HepG2 (cell line): ENCODE results near the gene GMEB2. TPM values are rescaled to one million over a fixed set of nuclear protein-coding genes. Genes with fewer than 3 reads are reported as not detected.

Source experiments
- CBX1 ChIP-seq: IDR thresholded peaks from one replicate; pipeline ENCODE4 v1.6.1; 2016; ENCODE audit warnings: antibody characterized with exemption, low read depth
- DNMT3B ChIP-seq: conservative IDR thresholded peaks from 2 replicates; pipeline ENCODE4 v1.6.1; 2016; ENCODE audit warnings: missing biosample characterization, control low read depth
- PAWR ChIP-seq: sonication (generic); formaldehyde crosslinking; IDR thresholded peaks from 2 replicates; pipeline ENCODE4 v1.4.0; 2020; ENCODE audit warnings: missing genetic modification reagents, mild to moderate bottlenecking, borderline replicate concordance
- TRIM24 ChIP-seq: sonication (generic); formaldehyde crosslinking; IDR thresholded peaks from 2 replicates; pipeline ENCODE4 v1.8.0; 2022; ENCODE audit warnings: mild to moderate bottlenecking, missing genetic modification reagents
- ZC3H13 ChIP-seq: sonication (generic); formaldehyde crosslinking; IDR thresholded peaks from 2 replicates; pipeline ENCODE4 v1.8.1; 2023; ENCODE audit warnings: mild to moderate bottlenecking, missing genetic modification reagents, moderate library complexity
- ZNF350 ChIP-seq: sonication (generic); formaldehyde crosslinking; IDR thresholded peaks from 2 replicates; pipeline ENCODE4 v1.4.0; 2020; ENCODE audit warnings: mild to moderate bottlenecking, low read depth, missing genetic modification reagents, borderline replicate concordance
- ZNF660 ChIP-seq: sonication (generic); formaldehyde crosslinking; IDR thresholded peaks from 2 replicates; pipeline ENCODE4 v1.5.1; 2020; ENCODE audit warnings: mild to moderate bottlenecking, low read depth, missing genetic modification reagents, borderline replicate concordance
- ZSCAN9 ChIP-seq: IDR thresholded peaks from 2 replicates; pipeline ENCODE4 v1.6.1; 2016; ENCODE audit warnings: borderline replicate concordance
- polyA plus RNA-seq, 8 experiments: library from polyadenylated mRNA; depleted of rRNA in 3 of 8; stranded (reverse) in 7 of 8; unstranded in 1 of 8; fragments of >200 nt; fragmentation: Illumina TruSeq in 4 of 8; extraction: Trizol in 4 of 8; gene quantifications; 2 replicates each; pipeline versions ENCODE4 v1.2.1 to v1.2.3, GENCODE V29; 2011 to 2016; ENCODE audit warnings: low read depth in 4 of 8, missing spikeins in 1 of 8, mixed read lengths in 1 of 8; ENCODE audit not compliant: insufficient read depth in 1 of 8
- total RNA-seq, 5 experiments: library from RNA; depleted of rRNA; stranded (reverse); fragments of >200 nt; fragmentation: Illumina TruSeq; extraction: Trizol; gene quantifications; 2 replicates each; pipeline ENCODE4 v1.2.3, GENCODE V29; 2016; ENCODE audit warnings: low read depth in 1 of 5
- TF ChIP-seq, protein P1 (sequence below): sonication (generic); formaldehyde crosslinking; IDR thresholded peaks from 2 replicates; pipeline ENCODE4 v1.8.1; 2023; ENCODE audit warnings: missing genetic modification reagents, inconsistent platforms, borderline replicate concordance
- TF ChIP-seq, protein P2 (sequence below): fragments of 450-650 bp; IDR thresholded peaks from 2 replicates; pipeline ENCODE4 v1.6.1; 2017; ENCODE audit warnings: mild to moderate bottlenecking
- TF ChIP-seq, protein P3 (sequence below): sonication (generic); formaldehyde crosslinking; IDR thresholded peaks from 2 replicates; pipeline ENCODE4 v1.4.0; 2020; ENCODE audit warnings: missing genetic modification reagents
- TF ChIP-seq, protein P4 (sequence below): sonication (generic); formaldehyde crosslinking; IDR thresholded peaks from 2 replicates; pipeline ENCODE4 v1.4.0; 2020; ENCODE audit warnings: low read depth, mild to moderate bottlenecking, missing genetic modification reagents
- TF ChIP-seq, protein P5 (sequence below): sonication (generic); formaldehyde crosslinking; IDR thresholded peaks from 2 replicates; pipeline ENCODE4 v1.4.0; 2020; ENCODE audit warnings: missing genetic modification reagents
- TF ChIP-seq, protein P6 (sequence below): sonication (generic); formaldehyde crosslinking; IDR thresholded peaks from 2 replicates; pipeline ENCODE4 v1.9.0; 2021; ENCODE audit warnings: missing genetic modification reagents, mild to moderate bottlenecking, borderline replicate concordance
- TF ChIP-seq, protein P7 (sequence below): sonication (generic); formaldehyde crosslinking; IDR thresholded peaks from 2 replicates; pipeline ENCODE4 v1.5.0; 2020; ENCODE audit warnings: missing genetic modification reagents, mild to moderate bottlenecking, borderline replicate concordance

The GMEB2 gene
- total and polyA plus RNA-seq, 2 of the 13 experiments (the other 11 are each of a cell fraction or from before 2014, with no cell fraction given): 10.6 to 12.4 TPM

DNA sequence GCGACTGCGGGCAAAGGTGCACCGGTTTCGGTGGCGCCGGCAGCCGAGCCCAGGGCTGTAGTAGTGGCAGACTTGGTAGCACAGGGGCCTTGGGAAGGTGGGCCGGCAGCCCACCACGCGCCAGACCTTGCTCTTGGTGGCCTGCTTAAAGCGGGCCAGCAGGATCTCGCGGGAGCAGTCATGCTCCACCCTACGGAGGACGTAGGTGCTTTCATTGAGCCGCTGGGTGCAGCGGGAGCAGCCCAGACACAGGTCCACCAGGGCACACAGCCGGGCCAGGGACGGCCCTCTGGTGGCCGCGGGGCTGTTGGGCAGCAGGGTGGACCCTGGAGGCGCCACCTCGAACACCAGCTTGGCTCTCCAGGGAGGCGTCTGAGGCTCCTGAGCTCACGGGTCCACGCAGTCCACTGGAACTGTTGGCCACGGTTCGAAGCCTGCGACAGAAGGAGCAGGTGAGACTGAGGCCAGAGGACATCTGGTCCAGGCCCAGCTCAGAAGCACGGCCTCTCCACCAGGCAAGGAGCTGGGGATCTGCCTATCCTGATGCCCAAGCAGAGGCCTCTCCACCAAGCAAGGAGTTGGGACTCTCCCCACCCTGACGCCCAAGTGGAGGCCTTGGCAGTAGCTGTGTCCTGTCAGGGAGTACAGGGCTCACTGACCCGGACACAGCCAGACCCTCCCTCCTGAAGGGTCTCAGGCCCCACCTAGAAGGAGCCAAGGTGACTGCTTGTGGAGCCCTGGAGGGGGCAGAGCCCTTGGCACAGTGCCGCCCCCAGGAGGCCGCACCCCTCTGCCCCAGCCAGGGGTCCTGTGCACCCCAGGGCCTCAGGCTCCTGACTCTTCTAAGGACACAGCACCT, 53.9 kb downstream of the GMEB2 start (continued):
- TF ChIP-seq CBX1 (no peak), ZNF350 (CRISPR knock-in tag) (peak; percentile 39; the same call in 1 of the 2 replicates), ZSCAN9 (CRISPR knock-in tag) (no peak), ZNF660 (no peak), PAWR (CRISPR knock-in tag) (0 out of 2 replicates have a peak, but pooled peaks have one; percentile 62), ZC3H13 (CRISPR knock-in tag) (no peak), DNMT3B (no peak), TRIM24 (CRISPR knock-in tag) (0 out of 2 replicates have a peak, but pooled peaks have one; percentile 23)
- TF ChIP-seq, protein P1, sequence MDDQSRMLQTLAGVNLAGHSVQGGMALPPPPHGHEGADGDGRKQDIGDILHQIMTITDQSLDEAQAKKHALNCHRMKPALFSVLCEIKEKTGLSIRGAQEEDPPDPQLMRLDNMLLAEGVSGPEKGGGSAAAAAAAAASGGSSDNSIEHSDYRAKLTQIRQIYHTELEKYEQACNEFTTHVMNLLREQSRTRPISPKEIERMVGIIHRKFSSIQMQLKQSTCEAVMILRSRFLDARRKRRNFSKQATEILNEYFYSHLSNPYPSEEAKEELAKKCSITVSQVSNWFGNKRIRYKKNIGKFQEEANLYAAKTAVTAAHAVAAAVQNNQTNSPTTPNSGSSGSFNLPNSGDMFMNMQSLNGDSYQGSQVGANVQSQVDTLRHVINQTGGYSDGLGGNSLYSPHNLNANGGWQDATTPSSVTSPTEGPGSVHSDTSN: no peak
- TF ChIP-seq, protein P2, sequence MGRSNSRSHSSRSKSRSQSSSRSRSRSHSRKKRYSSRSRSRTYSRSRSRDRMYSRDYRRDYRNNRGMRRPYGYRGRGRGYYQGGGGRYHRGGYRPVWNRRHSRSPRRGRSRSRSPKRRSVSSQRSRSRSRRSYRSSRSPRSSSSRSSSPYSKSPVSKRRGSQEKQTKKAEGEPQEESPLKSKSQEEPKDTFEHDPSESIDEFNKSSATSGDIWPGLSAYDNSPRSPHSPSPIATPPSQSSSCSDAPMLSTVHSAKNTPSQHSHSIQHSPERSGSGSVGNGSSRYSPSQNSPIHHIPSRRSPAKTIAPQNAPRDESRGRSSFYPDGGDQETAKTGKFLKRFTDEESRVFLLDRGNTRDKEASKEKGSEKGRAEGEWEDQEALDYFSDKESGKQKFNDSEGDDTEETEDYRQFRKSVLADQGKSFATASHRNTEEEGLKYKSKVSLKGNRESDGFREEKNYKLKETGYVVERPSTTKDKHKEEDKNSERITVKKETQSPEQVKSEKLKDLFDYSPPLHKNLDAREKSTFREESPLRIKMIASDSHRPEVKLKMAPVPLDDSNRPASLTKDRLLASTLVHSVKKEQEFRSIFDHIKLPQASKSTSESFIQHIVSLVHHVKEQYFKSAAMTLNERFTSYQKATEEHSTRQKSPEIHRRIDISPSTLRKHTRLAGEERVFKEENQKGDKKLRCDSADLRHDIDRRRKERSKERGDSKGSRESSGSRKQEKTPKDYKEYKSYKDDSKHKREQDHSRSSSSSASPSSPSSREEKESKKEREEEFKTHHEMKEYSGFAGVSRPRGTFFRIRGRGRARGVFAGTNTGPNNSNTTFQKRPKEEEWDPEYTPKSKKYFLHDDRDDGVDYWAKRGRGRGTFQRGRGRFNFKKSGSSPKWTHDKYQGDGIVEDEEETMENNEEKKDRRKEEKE: no peak
- TF ChIP-seq, protein P3, sequence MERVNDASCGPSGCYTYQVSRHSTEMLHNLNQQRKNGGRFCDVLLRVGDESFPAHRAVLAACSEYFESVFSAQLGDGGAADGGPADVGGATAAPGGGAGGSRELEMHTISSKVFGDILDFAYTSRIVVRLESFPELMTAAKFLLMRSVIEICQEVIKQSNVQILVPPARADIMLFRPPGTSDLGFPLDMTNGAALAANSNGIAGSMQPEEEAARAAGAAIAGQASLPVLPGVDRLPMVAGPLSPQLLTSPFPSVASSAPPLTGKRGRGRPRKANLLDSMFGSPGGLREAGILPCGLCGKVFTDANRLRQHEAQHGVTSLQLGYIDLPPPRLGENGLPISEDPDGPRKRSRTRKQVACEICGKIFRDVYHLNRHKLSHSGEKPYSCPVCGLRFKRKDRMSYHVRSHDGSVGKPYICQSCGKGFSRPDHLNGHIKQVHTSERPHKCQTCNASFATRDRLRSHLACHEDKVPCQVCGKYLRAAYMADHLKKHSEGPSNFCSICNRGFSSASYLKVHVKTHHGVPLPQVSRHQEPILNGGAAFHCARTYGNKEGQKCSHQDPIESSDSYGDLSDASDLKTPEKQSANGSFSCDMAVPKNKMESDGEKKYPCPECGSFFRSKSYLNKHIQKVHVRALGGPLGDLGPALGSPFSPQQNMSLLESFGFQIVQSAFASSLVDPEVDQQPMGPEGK (CRISPR knock-in tag): peak; percentile 57
- TF ChIP-seq, protein P4, sequence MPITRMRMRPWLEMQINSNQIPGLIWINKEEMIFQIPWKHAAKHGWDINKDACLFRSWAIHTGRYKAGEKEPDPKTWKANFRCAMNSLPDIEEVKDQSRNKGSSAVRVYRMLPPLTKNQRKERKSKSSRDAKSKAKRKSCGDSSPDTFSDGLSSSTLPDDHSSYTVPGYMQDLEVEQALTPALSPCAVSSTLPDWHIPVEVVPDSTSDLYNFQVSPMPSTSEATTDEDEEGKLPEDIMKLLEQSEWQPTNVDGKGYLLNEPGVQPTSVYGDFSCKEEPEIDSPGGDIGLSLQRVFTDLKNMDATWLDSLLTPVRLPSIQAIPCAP (CRISPR knock-in tag): no peak
- TF ChIP-seq, protein P5, sequence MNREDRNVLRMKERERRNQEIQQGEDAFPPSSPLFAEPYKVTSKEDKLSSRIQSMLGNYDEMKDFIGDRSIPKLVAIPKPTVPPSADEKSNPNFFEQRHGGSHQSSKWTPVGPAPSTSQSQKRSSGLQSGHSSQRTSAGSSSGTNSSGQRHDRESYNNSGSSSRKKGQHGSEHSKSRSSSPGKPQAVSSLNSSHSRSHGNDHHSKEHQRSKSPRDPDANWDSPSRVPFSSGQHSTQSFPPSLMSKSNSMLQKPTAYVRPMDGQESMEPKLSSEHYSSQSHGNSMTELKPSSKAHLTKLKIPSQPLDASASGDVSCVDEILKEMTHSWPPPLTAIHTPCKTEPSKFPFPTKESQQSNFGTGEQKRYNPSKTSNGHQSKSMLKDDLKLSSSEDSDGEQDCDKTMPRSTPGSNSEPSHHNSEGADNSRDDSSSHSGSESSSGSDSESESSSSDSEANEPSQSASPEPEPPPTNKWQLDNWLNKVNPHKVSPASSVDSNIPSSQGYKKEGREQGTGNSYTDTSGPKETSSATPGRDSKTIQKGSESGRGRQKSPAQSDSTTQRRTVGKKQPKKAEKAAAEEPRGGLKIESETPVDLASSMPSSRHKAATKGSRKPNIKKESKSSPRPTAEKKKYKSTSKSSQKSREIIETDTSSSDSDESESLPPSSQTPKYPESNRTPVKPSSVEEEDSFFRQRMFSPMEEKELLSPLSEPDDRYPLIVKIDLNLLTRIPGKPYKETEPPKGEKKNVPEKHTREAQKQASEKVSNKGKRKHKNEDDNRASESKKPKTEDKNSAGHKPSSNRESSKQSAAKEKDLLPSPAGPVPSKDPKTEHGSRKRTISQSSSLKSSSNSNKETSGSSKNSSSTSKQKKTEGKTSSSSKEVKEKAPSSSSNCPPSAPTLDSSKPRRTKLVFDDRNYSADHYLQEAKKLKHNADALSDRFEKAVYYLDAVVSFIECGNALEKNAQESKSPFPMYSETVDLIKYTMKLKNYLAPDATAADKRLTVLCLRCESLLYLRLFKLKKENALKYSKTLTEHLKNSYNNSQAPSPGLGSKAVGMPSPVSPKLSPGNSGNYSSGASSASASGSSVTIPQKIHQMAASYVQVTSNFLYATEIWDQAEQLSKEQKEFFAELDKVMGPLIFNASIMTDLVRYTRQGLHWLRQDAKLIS (CRISPR knock-in tag): no peak
- TF ChIP-seq, protein P6, sequence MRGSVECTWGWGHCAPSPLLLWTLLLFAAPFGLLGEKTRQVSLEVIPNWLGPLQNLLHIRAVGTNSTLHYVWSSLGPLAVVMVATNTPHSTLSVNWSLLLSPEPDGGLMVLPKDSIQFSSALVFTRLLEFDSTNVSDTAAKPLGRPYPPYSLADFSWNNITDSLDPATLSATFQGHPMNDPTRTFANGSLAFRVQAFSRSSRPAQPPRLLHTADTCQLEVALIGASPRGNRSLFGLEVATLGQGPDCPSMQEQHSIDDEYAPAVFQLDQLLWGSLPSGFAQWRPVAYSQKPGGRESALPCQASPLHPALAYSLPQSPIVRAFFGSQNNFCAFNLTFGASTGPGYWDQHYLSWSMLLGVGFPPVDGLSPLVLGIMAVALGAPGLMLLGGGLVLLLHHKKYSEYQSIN (CRISPR knock-in tag): no peak
- TF ChIP-seq, protein P7, sequence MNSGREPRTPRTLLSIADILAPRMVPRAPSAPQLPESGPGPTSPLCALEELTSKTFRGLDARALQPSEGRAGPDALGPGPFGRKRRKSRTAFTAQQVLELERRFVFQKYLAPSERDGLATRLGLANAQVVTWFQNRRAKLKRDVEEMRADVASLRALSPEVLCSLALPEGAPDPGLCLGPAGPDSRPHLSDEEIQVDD (CRISPR knock-in tag): no peak
